Uterus (tissue), 2 donors: ENCODE results near the gene DNAH8.

ENCODE experiments used
- POLR2A ChIP-seq, 2 donors: fragments of 450-650 bp; IDR thresholded peaks; one replicate each; pipeline ENCODE4 v1.6.1; 2016; ENCODE audit warnings: antibody characterized with exemption in 2 of 2, mild to moderate bottlenecking in 1 of 2, moderate library complexity in 1 of 2
- TF ChIP-seq, protein P1 (sequence below), 4 experiments: fragments of 200-600 bp in 2 of 4; fragments of 450-650 bp in 2 of 4; sonication (generic) in 2 of 4; IDR thresholded peaks; one replicate each; pipeline ENCODE4 v1.5.1; 2016 to 2019; ENCODE audit warnings: antibody characterized with exemption in 4 of 4, mild to moderate bottlenecking in 2 of 4, moderate library complexity in 1 of 4

DNA sequence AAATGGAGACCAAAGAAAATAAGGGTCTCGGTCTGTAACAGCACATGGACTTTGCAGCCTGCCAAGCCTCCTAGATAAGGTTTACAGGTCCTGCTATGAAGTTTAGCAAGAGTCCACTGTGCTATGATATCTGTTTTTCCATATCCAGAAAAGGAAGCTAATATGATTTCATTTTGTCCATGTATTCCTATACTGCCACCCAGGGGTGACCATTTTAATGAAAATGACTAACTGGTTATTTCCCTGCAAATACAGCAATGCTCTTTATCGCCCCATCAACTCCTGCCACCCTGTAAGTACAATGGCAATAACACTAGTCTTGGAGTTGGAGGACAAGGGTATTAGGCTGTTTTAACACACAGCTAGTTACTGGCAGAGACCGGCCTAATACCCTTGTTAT, 218.3 kb downstream of the DNAH8 start:
- TF ChIP-seq, protein P1, sequence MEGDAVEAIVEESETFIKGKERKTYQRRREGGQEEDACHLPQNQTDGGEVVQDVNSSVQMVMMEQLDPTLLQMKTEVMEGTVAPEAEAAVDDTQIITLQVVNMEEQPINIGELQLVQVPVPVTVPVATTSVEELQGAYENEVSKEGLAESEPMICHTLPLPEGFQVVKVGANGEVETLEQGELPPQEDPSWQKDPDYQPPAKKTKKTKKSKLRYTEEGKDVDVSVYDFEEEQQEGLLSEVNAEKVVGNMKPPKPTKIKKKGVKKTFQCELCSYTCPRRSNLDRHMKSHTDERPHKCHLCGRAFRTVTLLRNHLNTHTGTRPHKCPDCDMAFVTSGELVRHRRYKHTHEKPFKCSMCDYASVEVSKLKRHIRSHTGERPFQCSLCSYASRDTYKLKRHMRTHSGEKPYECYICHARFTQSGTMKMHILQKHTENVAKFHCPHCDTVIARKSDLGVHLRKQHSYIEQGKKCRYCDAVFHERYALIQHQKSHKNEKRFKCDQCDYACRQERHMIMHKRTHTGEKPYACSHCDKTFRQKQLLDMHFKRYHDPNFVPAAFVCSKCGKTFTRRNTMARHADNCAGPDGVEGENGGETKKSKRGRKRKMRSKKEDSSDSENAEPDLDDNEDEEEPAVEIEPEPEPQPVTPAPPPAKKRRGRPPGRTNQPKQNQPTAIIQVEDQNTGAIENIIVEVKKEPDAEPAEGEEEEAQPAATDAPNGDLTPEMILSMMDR (IDR thresholded peaks at IDR 0.05): no peak
- TF ChIP-seq POLR2A (IDR thresholded peaks at IDR 0.05): no peak
